Stimulated activated CD8-positive, alpha-beta memory T cell treated with anti-CD3 and anti-CD28 coated beads, Interleukin-15, amount 100 ng/mL, for 24 hours (primary cell): Measurements from ENCODE around the gene DOK6.
"Not testable (repeated sequence)": the region's sequence is repeated elsewhere in the genome, so short reads cannot be mapped to it uniquely, and the experiment has no call there.

Experiments used
- DNase-seq: peaks from one replicate; pipeline ENCODE4 v3.0.0-alpha.2; 2020; ENCODE audit warnings: low read depth

DOK6 gene

DNA sequence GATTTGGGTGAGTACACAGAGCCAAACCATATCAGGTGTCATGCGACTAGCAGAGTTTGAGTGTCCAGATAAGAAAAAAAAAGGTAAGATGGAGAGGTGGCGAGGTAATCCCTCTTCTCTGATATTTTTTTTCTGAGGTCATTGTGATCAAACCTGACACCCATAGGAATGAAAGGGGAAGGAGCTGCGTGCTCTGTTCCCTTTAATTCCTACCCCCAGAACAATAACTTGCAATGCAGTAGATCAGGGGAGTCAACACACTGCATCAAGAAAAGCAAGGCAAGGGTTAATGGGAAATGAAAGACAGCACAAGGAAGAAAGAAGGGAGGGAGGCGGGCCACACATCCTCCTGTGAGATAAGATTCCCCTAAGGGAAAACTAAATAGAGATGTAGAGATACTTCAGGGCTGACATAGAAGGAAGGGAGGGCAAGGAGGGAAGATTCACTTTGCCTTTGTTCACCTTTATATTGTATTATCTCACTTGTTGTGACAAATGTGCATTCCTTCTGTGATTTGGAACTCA lies 414.2 kb downstream of the DOK6 start:
- no peak for DNase-seq

DNA sequence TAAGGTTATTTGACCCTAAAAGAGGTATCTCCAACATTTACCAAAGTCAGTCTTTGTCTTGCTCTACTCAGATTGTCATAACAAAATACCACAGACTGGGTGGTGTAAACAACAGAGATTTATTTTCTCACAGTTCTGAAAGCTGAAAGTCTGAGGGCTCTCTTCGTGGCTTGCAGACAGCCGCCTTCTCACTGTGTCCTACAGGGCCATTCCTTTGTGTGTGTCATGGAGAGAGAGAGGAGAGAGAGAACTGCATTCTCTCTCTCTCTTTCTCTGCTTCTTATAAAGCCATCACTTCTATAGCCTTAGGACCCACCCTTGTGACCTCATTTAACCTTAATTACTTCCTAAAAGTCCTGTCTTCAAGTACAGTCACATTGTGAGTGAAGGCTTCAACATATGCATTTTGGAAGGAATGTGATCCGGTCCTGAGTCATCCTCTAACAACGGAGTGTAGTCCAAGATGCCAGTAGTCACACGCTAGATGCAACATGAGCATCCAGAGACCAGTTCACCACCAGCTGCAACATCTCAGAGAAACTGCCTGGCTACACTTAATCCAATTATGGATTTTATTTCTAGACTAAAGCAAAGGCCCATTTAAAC lies 416.8 kb downstream of the DOK6 start:
- DNase-seq, result no peak

DNA sequence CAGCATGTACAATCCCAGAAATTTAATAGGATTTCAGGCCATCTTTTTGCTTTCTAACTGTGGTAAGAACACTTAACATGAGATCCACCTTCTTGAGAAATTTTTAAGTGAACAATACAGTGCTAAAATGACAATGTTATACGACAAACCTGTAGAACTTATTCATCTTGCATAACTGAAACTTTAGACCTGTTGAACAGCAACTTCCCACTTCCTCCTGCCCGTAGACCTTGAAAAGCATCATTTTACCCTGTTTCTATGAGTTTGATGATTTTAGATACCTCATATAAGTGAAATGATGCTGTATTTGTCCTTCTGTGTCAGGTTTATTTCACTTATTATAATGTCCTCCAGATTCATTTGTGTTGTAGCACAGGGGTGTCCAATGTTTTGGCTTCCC lies 418.8 kb downstream of the DOK6 start:
- no peak for DNase-seq

DNA sequence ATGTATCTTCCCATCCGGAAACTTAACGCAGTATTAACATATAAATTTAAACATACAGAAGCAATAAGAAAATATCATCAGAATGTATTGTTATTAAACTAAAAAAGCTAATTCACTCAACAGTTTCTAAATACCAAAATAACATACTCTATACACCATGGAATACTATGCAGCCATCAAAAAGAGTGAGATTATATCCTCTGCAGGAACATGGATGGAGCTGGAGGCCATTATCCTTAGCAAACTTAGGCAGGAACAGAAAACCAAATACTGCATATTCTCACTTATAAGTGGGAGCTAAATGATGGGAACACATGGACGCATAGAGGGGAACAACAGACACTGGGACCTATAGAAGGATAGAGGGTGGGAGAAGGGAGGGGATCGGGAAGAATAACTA lies 419.9 kb downstream of the DOK6 start:
- no peak for DNase-seq

DNA sequence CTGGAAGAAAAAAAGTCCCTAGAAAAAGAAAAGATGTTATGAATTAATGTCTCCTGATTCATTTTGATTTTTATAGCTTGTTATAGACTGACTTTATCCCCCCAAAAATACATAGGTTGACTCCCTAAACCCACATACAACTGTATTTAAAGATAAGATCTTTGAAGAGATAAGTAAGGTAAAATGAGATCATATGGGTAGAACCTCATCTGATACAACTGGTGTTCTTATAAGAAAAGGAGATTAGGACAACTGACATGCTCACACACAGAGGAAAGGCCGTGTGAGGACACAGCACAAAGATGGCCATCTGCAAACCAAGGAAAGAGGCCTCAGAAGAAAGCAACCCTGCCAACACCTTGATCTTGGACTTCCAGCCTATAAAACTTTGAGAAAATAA lies 429.5 kb downstream of the DOK6 start:
- no peak for DNase-seq

DNA sequence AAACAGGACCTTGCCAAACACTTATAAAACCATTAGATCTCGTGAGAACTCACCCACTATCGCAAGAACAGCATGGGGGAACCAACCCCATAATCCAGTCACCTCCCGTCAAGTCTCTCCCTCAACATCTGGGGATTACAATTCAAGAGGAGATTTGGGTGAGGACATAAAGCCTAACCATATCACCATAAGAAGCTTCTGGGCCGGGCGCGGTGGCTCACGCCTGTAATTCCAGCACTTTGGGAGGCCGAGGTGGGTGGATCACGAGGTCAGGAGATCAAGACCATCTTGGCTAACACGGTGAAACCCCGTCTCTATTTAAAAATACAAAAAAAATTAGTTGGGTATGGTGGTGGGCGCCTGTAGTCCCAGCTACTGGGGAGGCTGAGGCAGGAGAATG lies 434.3 kb downstream of the DOK6 start:
- DNase-seq, result not testable (repeated sequence)

DNA sequence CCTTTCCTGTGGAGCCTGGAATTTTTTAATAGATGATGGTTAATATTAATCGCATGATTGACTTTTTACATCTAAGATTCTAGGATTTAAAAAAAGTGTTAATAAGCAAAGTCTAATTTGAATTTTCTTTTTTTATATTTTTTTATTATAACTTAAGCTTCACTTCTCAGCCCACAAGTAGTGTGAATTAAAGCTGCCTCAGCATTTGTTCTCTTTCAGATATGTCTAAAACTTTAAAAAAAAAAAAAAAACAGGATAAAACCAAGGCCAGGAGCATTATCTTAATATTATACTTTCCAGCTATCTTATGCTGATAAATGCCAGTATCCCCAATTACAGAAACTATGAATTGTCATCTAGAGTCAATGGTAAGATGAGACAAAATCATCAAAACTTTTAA lies 437.3 kb downstream of the DOK6 start:
- DNase-seq, result no peak

DNA sequence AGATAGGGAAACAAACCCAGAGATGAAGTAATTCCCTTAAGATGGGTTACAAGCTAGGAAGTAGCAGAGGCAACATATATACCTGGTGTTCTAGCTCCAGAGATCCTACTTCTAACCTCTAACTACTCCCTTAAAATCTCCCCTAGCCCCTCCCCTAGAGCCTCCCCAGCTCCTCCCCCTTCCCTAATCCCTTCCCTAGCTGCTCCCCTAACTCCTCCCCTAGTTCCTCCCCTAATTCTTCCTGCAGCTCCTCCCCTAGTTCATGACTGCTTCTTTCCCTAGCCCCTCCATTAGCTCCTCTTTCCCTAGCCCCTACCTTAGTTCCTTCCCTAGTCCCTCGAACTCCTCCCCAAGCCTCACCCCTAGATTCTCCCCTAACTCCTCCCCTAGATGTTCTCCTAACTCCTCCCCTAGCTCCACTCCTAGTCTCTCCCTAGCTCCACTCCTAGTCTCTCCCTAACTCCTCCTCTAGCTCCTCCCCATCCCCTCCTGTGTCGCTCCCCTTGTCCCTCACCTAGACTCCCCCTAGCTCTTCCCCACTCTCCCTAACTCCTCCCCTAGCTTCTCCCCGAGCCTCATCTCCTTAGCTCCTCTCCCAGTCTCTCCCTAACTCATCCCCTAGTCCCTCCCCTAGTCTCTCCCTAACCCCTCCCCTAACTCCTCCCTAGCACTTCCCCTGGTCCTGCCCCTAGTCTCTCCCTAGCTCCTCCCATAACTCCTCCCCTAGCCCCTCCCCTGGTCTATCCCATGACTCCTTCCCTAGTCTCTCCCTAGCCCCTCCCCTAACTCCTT lies 438.1 kb downstream of the DOK6 start:
- no peak for DNase-seq

DNA sequence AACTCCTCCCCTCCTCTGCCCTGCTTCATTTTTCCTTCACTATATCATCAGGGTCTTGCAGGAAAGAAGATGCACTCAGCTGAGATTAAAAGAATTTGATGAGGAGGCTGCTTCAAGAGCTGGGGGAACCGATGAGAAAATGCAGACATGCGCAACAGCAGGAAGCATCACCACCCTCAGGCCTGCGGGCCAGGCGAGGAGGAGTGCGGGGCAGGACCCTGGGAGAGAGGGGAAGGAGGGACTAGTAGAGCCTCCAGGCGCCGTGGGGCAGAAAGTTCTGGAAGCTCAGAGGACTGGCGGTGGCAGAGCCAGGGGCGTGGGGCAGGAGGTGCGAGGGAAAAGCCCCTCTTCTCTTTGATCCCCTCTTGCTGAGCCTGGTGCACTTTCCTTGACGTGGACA lies 438.8 kb downstream of the DOK6 start:
- DNase-seq, result no peak

DNA sequence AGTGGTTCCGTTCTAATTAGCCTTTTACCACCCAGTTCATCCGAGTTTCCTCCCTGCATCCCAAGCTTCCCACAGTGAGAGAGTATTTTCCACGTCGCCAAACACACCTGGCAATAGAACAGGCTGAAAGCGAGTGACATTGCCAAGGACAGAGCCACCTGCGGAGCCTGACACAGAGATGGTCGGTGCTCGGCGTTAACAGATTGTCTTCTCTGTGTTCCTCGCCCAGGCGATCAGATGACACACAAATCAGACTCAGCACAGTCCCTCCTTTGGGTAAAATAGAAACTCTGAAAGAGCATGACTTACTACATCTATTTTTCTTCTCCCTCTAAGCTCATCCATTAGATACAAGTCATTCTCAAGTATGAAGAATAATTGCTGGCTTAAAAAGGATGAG lies 439.3 kb downstream of the DOK6 start:
- DNase-seq, result no peak

DNA sequence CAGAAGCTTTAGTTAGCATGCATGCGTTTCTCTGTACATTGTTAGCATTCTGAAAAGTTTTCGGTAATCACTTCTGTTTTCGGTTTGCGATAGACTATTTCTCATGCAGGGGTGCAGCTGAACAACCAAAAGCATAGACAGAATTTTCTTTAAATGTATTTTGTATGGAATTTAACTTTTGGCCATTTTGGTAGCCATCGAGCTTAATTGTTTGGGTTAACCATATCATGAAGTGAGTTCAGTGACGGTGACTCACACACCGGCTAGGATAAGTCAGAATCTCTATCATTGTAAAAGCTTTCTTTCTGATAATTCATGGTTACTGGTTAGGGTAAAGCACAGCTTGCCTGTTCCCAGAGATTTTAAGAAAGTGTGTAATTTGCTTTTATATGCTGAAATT lies 439.8 kb downstream of the DOK6 start:
- no peak for DNase-seq

DNA sequence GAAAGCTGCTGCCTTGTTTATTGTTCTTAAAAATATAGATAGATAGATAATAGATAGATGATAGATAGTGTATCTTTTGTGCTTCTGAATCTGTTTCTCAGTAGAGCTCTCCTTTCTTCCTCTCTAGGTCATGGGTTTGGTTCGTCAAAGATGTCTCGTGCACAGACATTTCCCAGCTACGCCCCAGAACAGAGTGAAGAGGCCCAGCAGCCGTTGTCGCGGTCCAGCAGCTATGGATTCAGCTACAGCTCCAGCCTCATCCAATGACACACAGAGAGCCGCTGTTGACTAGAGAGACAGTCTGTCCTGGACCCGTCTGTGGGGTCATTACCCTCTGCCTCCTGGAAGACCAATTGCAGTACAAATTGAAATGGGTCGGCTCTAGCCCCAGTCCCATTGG lies 440.4 kb downstream of the DOK6 start:
- no peak for DNase-seq

DNA sequence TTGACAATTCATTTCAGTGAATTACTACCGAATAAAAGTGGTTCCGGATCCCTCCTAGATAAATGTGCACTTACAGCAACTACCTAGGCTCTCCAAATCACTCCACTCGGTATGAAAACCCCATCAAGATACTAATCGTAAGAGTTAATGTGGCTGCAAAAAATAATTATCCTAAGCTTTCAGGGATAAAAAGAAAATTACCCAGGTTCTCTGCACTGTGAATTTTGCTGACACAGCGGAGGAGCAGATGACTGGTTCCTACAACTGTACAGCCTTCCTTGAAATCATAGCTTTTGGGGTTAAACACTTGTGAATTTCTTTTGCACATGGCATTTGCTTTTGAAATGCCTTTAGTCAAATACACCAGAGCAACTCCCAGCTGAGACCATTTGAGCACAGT lies 442.3 kb downstream of the DOK6 start:
- no peak for DNase-seq

DNA sequence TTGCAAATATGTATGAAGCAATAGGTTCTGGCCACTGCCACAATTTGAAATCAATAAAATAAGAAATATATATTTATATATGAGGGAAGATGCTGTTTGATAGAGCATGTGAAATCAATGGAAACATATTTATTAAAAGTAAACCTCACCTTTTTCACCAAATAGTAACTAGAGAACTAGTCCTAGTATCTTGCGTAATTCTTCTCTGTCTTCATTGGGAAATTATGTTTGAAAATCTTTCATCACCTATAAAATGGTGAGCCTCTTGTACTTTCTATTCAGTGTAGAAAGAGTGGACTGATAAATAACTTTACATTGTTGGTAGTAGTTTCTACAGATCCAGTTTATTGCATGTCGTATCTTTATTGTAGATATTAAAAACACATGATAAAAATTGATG lies 444.0 kb downstream of the DOK6 start:
- DNase-seq, result no peak

DNA sequence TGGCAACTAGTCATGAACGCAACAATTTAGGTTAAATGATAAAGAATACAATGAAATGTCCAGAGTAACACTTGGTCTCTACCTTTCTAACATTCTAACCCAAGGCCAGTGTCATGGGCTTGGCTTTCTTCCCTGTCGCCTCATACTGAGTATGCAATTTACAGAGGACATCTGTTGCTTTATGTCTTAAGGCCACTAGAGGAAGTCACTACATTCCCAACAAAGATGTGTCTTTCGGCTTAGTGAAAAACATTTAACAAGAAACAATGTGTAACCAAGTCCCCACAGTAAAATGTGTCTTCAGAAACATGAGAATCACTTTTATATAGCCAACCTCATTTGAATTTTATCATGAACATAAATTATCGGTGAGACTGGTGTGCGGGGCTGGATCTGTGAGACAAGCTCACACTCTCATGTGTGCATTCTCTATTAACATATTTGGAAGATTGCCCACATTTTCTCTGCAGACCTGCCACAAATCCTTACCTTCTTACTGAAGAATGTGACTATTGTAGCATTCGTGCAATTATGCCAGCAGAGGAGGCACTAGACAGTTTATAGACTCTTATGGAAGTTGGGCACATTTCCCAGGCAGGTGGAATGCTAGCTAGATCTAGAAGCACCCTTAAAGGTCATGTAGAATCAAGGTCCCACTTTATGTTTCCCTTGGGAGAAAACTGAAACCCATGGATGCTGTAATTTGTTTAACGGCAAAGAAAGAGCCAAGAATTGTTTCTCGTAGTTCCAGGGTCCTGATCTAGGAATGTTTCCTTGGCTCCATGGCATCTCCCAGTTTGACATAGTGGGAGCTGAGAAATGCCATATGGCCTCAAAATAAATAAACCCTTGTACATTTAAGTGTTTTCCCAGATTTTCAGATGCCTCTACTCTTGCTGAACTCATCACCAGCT lies 445.2 kb downstream of the DOK6 start:
- no peak for DNase-seq

DNA sequence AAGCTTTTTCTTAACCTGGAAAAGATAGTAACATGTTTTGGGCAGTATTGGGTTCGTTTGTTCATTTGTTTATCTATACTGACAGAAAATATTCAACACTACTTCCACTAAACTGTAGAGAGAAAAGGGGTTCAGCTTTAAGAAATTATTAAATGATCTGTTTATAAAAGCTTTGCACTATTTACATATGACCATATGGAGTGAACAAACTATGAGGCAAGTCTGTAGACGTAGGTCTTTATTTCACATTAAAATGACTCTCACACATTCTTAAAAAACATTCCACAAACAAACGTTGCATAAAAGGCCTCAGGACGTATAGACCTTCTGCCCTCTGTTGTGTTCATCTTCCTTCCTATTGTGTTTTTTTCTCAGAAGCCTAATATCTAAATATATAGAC lies 452.4 kb downstream of the DOK6 start:
- DNase-seq, result no peak

DNA sequence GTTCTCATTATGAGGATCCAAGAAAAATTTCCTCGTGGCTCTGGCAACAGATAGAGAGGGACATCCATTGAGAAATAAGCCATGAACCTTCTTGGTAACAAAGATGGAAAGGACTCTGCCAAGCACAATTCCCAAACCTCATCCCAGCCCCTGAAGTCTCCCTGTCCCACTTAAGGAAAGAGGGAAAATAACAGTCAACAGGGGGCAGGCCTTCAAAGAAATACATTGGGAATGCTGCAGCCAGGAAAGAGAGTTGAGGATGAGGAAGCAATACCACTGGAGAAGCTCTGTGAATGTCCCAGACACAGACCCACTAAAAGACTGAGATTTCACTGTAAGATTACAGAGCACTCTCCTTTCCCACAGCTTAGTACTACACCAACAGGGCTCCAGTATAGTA lies 453.8 kb downstream of the DOK6 start:
- DNase-seq, result no peak

DNA sequence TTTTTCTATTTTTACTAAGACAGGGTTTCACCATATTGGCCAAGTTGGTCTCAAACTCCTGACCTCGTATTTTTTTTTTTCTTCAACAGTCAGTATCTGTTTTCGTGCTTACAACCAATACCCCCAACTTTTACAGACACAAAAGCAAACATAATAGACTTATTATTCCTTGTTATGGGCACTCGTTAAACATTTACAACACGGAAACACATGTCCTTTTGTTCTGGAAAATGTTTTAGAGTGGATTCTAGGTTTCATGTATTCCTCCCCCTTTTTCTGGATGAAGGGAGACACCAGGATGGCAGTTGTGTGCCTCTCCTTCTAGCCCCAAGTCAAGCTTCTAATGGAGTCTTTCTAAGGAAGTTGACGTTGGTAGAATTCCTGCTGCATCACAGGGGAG lies 458.2 kb downstream of the DOK6 start:
- DNase-seq, result no peak

DNA sequence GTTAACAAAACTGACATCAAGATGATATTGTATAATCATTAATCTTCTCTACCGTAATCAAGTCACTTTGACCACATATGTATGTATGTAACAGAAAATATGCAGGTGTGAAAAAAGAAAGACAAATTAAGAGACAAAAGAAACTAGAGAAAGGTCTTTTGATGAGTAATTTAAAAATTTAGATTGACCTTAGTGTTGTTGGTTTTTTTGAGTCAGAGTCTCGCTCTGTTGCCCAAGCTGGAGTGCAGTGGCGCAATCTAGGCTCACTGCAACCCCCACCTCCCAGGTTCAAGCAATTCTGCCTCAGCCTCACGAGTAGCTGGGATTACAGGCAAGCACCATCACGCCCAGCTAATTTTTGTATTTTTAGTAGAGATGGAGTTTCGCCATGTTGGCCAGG lies 464.1 kb downstream of the DOK6 start:
- not testable (repeated sequence) for DNase-seq

DNA sequence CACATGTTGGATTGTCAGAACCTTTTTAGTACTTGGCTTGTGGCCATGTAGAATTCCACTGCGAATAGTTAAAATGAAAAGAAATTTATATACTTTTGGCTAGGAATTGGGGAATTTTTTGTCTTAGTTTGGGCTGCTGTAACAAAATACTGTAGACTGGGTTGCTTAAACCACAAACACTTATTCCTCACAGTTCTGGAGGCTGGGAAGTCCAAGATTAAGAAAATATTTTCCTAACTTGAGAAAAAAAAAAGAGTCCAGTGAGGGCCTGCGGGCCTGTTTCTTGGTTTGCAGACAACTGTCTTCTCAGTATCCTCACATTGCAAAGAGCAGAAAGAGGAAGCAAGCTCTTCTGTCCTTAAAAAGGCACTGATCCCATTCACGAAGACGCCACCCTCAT lies 465.1 kb downstream of the DOK6 start:
- no peak for DNase-seq

DNA sequence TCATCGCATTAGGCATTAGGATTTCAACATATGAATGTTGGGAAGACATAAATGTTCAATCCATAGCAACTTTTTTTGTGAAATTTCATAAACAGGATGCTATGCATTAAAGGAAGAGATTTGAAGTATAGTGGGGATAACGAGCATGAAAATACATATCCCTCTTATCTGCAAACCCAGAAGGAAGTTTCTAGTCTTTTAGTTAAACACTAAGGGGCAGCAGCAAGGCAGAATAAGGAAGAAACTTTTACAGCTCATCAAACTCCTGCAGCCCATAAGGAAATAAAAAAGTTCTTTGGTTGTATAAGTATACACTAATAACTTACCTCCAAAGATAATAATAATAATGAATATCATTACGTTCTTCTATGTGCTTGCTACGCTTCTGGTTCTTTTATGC lies 465.5 kb downstream of the DOK6 start:
- DNase-seq, result no peak

DNA sequence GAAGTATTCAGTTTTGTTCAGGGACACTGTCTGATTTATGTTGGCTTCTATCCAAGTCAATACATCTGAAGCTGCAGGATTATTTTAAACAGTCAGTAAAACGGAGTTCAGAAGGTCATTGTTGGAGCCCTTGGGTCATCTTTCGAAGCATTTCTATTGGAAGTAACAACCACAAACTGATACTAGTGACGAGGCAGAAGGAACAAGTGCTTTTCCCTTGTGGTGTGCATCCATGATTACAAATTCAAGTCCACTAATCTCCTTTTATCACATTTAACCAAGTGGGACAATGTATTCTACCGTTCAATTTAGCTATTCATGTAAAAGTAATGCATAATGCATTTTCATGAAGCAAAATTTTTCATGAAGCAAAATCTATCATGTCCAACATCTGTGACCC lies 470.0 kb downstream of the DOK6 start:
- no peak for DNase-seq

DNA sequence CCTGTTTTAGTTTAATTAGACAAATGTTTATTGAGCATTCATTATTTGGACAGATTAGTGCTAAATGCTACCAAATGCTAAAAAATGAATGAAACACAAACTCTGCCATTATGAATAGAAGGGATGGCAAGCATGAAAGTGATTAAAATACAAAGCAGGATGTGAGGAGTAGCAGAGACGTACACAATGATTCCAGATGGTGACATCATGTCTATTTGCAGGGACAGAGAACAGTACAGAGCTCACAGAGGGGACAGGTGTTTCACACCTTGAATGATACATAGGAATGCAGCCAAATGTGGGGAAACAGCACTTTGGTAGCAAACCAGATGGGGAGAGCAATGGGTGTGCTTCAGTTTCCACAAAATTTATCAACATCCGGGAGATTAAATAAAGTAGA lies 470.7 kb downstream of the DOK6 start:
- DNase-seq, result no peak
